GM19193 (cell line): ENCODE results near the gene ENTR1.

Source experiments
- POLR2A ChIP-seq: IDR thresholded peaks from 4 replicates; pipeline ENCODE4 v1.6.1; 2011; ENCODE audit not compliant: insufficient read depth, insufficient read length; ENCODE audit errors: extremely low read depth

The ENTR1 gene

GRCh38 chr9:136442265-136442664 lies 31.9 kb upstream of the ENTR1 start:
- TF ChIP-seq POLR2A = no peak

- no peak for TF ChIP-seq POLR2A
Measured at GRCh38 chr9:136441681-136442245, 31.3 kb upstream of the ENTR1 start.

- TF ChIP-seq POLR2A = no peak
Measured at GRCh38 chr9:136441191-136441680, 30.8 kb upstream of the ENTR1 start.

GRCh38 chr9:136439481-136440408 lies 29.3 kb upstream of the ENTR1 start, which contains the start of gene INPP5E:
Gene INPP5E, minus strand, starts transcription at chr9:136439845. Its CDS starts 426 bp downstream, at chr9:136439419.
- peak; percentile 32 for TF ChIP-seq POLR2A

GRCh38 chr9:136438548-136439480 lies 28.4 kb upstream of the ENTR1 start:
- peak; percentile 40 for TF ChIP-seq POLR2A

- TF ChIP-seq POLR2A = no peak
Measured at GRCh38 chr9:136437839-136438547, 27.6 kb upstream of the ENTR1 start.

GRCh38 chr9:136437430-136437829 lies 27.0 kb upstream of the ENTR1 start:
- TF ChIP-seq POLR2A = no peak

- no peak for TF ChIP-seq POLR2A
Measured at GRCh38 chr9:136436055-136436634, 25.7 kb upstream of the ENTR1 start.

GRCh38 chr9:136434580-136435169 lies 24.3 kb upstream of the ENTR1 start:
- TF ChIP-seq POLR2A = no peak

- TF ChIP-seq POLR2A = no peak
Measured at GRCh38 chr9:136433849-136434579, 23.6 kb upstream of the ENTR1 start.

- TF ChIP-seq POLR2A = no peak
Measured at GRCh38 chr9:136433043-136433715, 22.8 kb upstream of the ENTR1 start.

- no peak for TF ChIP-seq POLR2A
Measured at GRCh38 chr9:136432591-136432990, 22.2 kb upstream of the ENTR1 start.
